ENCODE results near the gene ALG5.

ALG5 gene

GRCh38 chr13:36999054-36999714, at the start of gene ALG5:
ALG5 (minus strand) TSS chr13:36999340; CDS start chr13:36999300, 40 bp downstream.
- DNase-seq (ENCODE audit: low read depth): peak; percentile 89

- DNase-seq (ENCODE audit: low read depth): no peak
Observed at GRCh38 chr13:37047846-37048245, 48.7 kb upstream of the ALG5 start.

- DNase-seq (ENCODE audit: low read depth): no peak
Observed at GRCh38 chr13:37047032-37047431, 47.9 kb upstream of the ALG5 start.

GRCh38 chr13:37046062-37046461, 46.9 kb upstream of the ALG5 start:
- no peak for DNase-seq (ENCODE audit: low read depth)

GRCh38 chr13:37040789-37041188, 41.6 kb upstream of the ALG5 start:
- no peak for DNase-seq (ENCODE audit: low read depth)

- DNase-seq (ENCODE audit: low read depth): no peak
Observed at GRCh38 chr13:37039896-37040295, 40.8 kb upstream of the ALG5 start.

- no peak for DNase-seq (ENCODE audit: low read depth)
Observed at GRCh38 chr13:37037241-37037640, 38.1 kb upstream of the ALG5 start.

GRCh38 chr13:37029617-37030016, 30.5 kb upstream of the ALG5 start:
- peak; percentile 41 for DNase-seq (ENCODE audit: low read depth)

GRCh38 chr13:37027639-37028038, 28.5 kb upstream of the ALG5 start:
- DNase-seq (ENCODE audit: low read depth): no peak

- no peak for DNase-seq (ENCODE audit: low read depth)
Observed at GRCh38 chr13:37026771-37027170, 27.6 kb upstream of the ALG5 start.

GRCh38 chr13:37023871-37024270, 24.7 kb upstream of the ALG5 start:
- DNase-seq (ENCODE audit: low read depth): peak; percentile 57

GRCh38 chr13:37014609-37015008, 15.5 kb upstream of the ALG5 start:
- peak; percentile 85 for DNase-seq (ENCODE audit: low read depth)

GRCh38 chr13:37011788-37012187, 12.6 kb upstream of the ALG5 start:
- no peak for DNase-seq (ENCODE audit: low read depth)

- DNase-seq (ENCODE audit: low read depth): peak; percentile 13
Observed at GRCh38 chr13:37011002-37011401, 11.9 kb upstream of the ALG5 start.

GRCh38 chr13:37010424-37010823, 11.3 kb upstream of the ALG5 start:
- no peak for DNase-seq (ENCODE audit: low read depth)

- DNase-seq (ENCODE audit: low read depth): no peak
Observed at GRCh38 chr13:37009692-37010091, 10.6 kb upstream of the ALG5 start.

GRCh38 chr13:37001921-37002250, 2.7 kb upstream of the ALG5 start:
- DNase-seq (ENCODE audit: low read depth): no peak

GRCh38 chr13:36998624-36999041, 507 bp downstream of the ALG5 start:
- DNase-seq (ENCODE audit: low read depth): peak; percentile 16

GRCh38 chr13:36997716-36998427, 1.3 kb downstream of the ALG5 start:
- DNase-seq (ENCODE audit: low read depth): peak; percentile 40

- DNase-seq (ENCODE audit: low read depth): no peak
Observed at GRCh38 chr13:36992362-36992761, 6.8 kb downstream of the ALG5 start.

GRCh38 chr13:36986462-36987240, 12.5 kb downstream of the ALG5 start:
- peak; percentile 52 for DNase-seq (ENCODE audit: low read depth)

GRCh38 chr13:36981156-36981743, 17.9 kb downstream of the ALG5 start:
- DNase-seq (ENCODE audit: low read depth): peak; percentile 67
